ENCODE measurements around the gene TNNT1. TPM values are rescaled to one million over a fixed set of nuclear protein-coding genes. Genes with fewer than 3 reads are reported as not detected.

The TNNT1 gene
- total and polyA plus RNA-seq, 2 donors from 2014 or later = not detected

- intact Hi-C loops (cut with DNase I) = no loop called here
- TF ChIP-seq CTCF (IDR thresholded peaks at IDR 0.05; ENCODE audit: borderline replicate concordance, extremely low read depth, insufficient read depth) = no peak
- Histone ChIP-seq H3K4me3 (ENCODE audit: low read length in 3 of 3) (no peak overlapping the region), H3K36me3 (ENCODE audit: control insufficient read depth in 2 of 3, insufficient read depth in 3 of 3, low read length in 3 of 3) (no peaks in the 10 kb centered on the region), H3K27me3 (ENCODE audit: control insufficient read depth, insufficient read depth, low read length) (peaks cover 19% of the 10 kb centered on the region), H3K9ac (ENCODE audit: low read length in 3 of 3) (no peak overlapping the region), H3K9me3 (ENCODE audit: control insufficient read depth in 2 of 3, insufficient read depth in 1 of 3, low read length in 3 of 3) (no peaks in the 10 kb centered on the region), H3K4me1 (ENCODE audit: control insufficient read depth in 2 of 3, insufficient read depth in 2 of 3, low read depth in 1 of 3, low read length in 3 of 3) (peaks cover 0 to 5% (median 0%) of the 10 kb centered on the region in 3 donors), H3K27ac (ENCODE audit: low read depth in 2 of 2, low read length in 2 of 2) (no peak overlapping the region)
- DNase-seq (no peak), FAIRE-seq (no peak)
Measured at GRCh38 chr19:55174425-55175116, 25.6 kb upstream of the TNNT1 start.

- FAIRE-seq (no peak), DNase-seq (peak in 4 of 5 donors; percentile 48 to 83 (median 59))
- no peak overlapping the region for H3K4me3 ChIP-seq (ENCODE audit: low read length in 3 of 3)
- no peaks in the 10 kb centered on the region for H3K36me3 ChIP-seq (ENCODE audit: control insufficient read depth in 2 of 3, insufficient read depth in 3 of 3, low read length in 3 of 3)
- no peak overlapping the region for H3K27ac ChIP-seq (ENCODE audit: low read depth in 2 of 2, low read length in 2 of 2)
- intact Hi-C loops (cut with DNase I) = no loop called here
- no peaks in the 10 kb centered on the region for H3K4me1 ChIP-seq (ENCODE audit: control insufficient read depth in 2 of 3, insufficient read depth in 2 of 3, low read depth in 1 of 3, low read length in 3 of 3)
- no peaks in the 10 kb centered on the region for H3K9me3 ChIP-seq (ENCODE audit: control insufficient read depth in 2 of 3, insufficient read depth in 1 of 3, low read length in 3 of 3)
- TF ChIP-seq CTCF (IDR thresholded peaks at IDR 0.05; ENCODE audit: borderline replicate concordance, extremely low read depth, insufficient read depth) = no peak
- peaks cover 19% of the 10 kb centered on the region for H3K27me3 ChIP-seq (ENCODE audit: control insufficient read depth, insufficient read depth, low read length)
- no peak overlapping the region for H3K9ac ChIP-seq (ENCODE audit: low read length in 3 of 3)
Measured at GRCh38 chr19:55173714-55174409, 24.9 kb upstream of the TNNT1 start.

- Histone ChIP-seq H3K9me3 (ENCODE audit: control insufficient read depth in 2 of 3, insufficient read depth in 1 of 3, low read length in 3 of 3) (no peaks in the 10 kb centered on the region), H3K4me1 (ENCODE audit: control insufficient read depth in 2 of 3, insufficient read depth in 2 of 3, low read depth in 1 of 3, low read length in 3 of 3) (no peaks in the 10 kb centered on the region), H3K27me3 (ENCODE audit: control insufficient read depth, insufficient read depth, low read length) (peaks cover 19% of the 10 kb centered on the region), H3K4me3 (ENCODE audit: low read length in 3 of 3) (no peak overlapping the region), H3K36me3 (ENCODE audit: control insufficient read depth in 2 of 3, insufficient read depth in 3 of 3, low read length in 3 of 3) (no peaks in the 10 kb centered on the region), H3K27ac (ENCODE audit: low read depth in 2 of 2, low read length in 2 of 2) (no peak overlapping the region), H3K9ac (ENCODE audit: low read length in 3 of 3) (no peak overlapping the region)
- DNase-seq (peak in 1 of 5 donors; percentile 67), FAIRE-seq (no peak)
- intact Hi-C loops (cut with DNase I) = no loop called here
- no peak for TF ChIP-seq CTCF (IDR thresholded peaks at IDR 0.05; ENCODE audit: borderline replicate concordance, extremely low read depth, insufficient read depth)
Measured at GRCh38 chr19:55173186-55173713, 24.2 kb upstream of the TNNT1 start.

All from kidney (tissue), 14 donors.